Fibroblast of villous mesenchyme (primary cell): ENCODE data around the gene POPDC3. TPM values are rescaled to one million over a fixed set of nuclear protein-coding genes. Genes with fewer than 3 reads are reported as not detected.
"Not testable (repeated sequence)": the region's sequence is repeated elsewhere in the genome, so short reads cannot be mapped to it uniquely, and the experiment has no call there.

Experiments
- DNase-seq: peaks from one replicate; pipeline ENCODE4 v3.0.0-alpha.2; 2010; ENCODE audit warnings: low read depth
- H3K4me3 ChIP-seq: 2 replicates; pipeline ENCODE4 v1.5.1; 2011; ENCODE audit warnings: low read depth, mild to moderate bottlenecking, low read length
- CTCF ChIP-seq: IDR thresholded peaks from 2 replicates; pipeline ENCODE4 v1.5.1; 2012; ENCODE audit warnings: low read depth, mild to moderate bottlenecking, low read length; ENCODE audit not compliant: insufficient read depth
- total RNA-seq: library from RNA; depleted of rRNA; stranded (reverse); fragments of >200 nt; gene quantifications from 2 replicates; pipeline ENCODE4 v1.2.3, GENCODE V29; 2012

The POPDC3 gene, protein sequence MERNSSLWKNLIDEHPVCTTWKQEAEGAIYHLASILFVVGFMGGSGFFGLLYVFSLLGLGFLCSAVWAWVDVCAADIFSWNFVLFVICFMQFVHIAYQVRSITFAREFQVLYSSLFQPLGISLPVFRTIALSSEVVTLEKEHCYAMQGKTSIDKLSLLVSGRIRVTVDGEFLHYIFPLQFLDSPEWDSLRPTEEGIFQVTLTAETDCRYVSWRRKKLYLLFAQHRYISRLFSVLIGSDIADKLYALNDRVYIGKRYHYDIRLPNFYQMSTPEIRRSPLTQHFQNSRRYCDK
- total RNA-seq = 17.7 and 19.4 TPM in 2 replicates

DNA sequence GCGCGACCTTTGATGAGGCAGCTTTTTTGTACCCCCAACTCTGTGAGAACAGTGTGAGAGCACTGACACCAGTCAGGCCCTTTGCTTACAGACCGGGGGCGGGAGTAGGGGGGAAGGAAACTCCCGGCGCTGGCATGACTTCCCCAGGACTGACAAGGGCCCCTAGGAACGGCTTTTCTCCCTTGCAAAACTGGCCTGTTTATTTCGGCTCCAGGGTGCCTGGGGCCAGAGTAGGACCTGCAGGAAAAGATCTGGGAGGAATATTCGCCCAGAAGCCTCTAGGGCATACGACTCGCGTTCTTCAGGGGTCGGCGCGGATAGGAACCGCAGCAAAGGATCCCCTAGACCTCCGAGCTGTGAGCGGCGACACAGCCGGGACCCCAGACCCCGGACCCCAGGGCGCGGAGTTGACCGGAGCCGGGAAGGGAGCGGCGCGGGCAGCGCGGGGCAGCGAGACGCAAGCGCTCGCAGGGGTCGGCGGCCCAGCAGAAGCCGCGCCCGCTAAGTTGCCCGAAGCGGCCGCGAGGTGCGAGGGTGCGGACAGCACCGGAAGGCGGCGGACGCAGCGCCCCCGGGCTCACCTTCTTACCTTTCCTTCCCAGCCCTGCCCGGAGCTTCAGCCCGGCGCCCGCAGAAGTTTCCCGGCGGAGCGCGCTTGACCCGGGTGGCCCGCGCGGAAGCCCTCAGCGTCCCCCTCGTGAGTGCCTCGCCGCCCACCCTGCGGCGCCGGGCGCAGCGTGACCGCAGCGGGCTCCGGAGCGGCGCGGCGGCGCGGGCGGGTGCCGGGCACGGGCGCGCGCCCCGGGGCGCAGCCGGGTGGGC is at the start of gene POPDC3:
Gene POPDC3 (minus strand): TSS at position 771 of the 822 bp plus-strand sequence. CDS start 18,105 bp downstream, outside the sequence.
- no peak for TF ChIP-seq CTCF
- H3K4me3 ChIP-seq = peak within 1 kb of the TSS; percentile 57
- no peak for DNase-seq

DNA sequence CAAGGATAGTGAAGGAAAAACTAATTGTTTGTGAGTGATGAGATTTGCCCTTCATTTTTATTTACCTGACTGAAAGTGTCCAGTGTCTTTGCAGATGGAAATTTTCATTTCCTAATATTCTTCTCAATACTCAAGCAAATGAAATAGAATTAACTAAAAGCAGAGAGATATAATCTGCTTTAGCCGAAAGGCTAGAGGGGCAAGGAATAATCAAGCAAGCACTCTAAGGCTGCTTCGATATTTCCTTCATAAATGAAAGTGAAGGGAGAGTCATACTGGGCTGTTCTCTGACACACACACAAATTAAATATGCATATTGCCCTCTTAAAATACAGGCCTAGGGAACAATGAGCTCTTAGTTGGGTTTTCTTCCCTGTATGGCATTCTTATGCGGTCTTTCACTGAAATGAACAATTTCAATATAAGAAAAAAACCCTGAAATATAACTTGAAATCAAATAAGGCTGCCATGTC is 47.5 kb upstream of the POPDC3 start:
- no peak for TF ChIP-seq CTCF
- no peak for DNase-seq
- H3K4me3 ChIP-seq = no peak overlapping the region

DNA sequence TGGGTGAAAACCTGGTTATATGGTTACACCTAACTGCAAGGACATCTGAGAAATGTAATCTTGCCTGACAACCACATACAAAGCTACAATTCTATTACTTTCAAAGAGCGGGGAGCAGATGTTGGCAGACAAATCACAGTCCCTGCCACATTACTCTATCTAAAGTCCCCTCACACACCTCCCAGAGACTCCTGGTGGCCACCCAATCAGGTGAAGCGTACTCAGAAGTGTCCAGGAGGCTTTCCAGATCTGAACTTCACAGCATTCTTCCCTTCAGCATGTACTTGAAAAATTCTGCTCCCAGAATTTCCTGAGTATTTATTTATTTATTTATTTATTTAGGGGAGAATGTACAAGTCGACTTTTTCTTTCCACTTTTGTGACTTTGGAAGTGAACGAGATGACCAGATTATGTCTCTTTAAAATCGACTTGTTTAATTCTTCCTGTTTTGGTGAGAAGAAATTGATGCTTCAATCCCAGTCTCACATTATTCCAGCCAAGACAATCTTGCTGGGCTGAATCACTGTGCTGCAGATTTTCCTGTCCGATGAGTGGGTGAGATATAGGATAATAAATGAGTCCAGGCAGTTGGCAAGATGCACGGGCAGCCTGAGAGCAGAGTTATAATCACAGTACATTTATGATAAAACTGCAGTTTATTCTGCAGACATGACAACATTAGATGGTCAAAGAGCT is 46.9 kb upstream of the POPDC3 start:
- no peak for DNase-seq
- no peak overlapping the region for H3K4me3 ChIP-seq
- no peak for TF ChIP-seq CTCF

GRCh38 chr6:105223242-105223641 is 43.4 kb upstream of the POPDC3 start:
- no peak for DNase-seq
- H3K4me3 ChIP-seq = no peak overlapping the region
- no peak for TF ChIP-seq CTCF

DNA sequence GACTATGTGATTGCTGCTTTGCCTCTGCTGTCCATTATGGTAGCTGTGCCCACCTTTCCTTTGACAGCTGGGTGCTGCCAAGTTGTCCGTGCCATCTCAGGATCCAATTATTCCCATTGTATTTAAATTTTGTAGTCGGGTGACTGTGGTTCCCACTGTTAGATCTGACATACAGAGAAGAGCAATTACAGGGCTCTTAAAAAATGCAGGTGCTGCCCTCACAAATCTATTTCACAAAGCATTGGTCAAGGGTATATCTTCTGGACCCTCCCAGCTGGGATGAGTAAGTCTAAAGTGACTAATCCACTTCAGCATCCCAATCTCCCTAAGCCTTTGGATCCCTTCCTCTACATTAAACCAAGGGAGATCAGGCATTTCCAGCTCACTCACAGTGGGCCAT is 41.4 kb upstream of the POPDC3 start:
- not testable (repeated sequence) for H3K4me3 ChIP-seq, DNase-seq

DNA sequence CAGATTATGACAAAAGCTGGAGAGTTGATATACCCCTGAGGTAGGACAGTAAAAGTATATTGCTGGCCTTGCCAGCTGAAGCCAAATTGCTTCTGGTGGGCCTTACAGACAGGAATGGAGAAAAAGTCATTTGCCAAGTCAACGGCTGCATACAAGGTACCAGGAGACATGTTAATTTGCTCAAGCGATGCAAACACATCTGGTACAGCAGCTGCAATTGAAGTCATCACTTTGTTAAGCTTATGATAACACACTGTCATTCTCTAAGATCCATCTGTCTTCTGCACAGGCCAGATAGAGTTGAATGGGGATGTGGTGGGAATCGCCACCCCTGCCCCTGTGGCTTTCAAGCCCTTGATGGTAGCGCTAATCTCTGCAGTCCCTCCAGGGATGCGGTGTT is 40.4 kb upstream of the POPDC3 start:
- TF ChIP-seq CTCF = no peak
- H3K4me3 ChIP-seq = no peak overlapping the region

GRCh38 chr6:105219218-105219617 is 39.4 kb upstream of the POPDC3 start:
- not testable (repeated sequence) for DNase-seq, H3K4me3 ChIP-seq

More for the DNA sequence above, 40.4 kb upstream of the POPDC3 start:
- no peak for DNase-seq
